Stimulated activated CD4-positive, alpha-beta T cell treated with anti-CD3 and anti-CD28 coated beads, Interleukin-12 subunit alpha, Interleukin-12 subunit beta, amount 100 ng/mL, for 24 hours (primary cell): Measurements from ENCODE around the gene MRPL9.
A peak's percentile ranks its signal among the peaks of the same experiment; 100 is the strongest.

Experiments used
- DNase-seq, 2 experiments: peaks; one replicate each; pipeline ENCODE4 v3.0.0-alpha.2; 2020; ENCODE audit warnings: low read depth in 2 of 2

MRPL9 gene

DNA sequence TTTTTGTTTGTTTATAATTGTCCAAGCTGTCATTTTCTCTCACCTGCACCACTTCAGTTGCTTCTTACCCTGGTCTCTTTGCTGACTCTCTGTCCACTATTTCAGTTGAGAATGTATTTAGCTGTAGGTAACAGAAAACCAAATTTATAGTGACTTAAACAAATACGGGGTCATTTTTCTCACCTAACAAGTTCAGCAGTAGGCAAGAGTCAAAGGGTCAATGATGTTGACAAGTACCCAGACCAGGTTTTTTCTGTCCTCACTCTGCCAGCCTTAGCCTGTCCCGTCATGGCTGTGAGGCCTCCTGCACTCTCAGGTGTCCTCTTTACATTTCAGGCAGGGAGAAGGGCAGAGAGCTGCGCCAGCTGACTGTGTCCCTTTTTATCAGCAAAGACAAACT is 30.2 kb downstream of the MRPL9 start:
- DNase-seq, result no peak

DNA sequence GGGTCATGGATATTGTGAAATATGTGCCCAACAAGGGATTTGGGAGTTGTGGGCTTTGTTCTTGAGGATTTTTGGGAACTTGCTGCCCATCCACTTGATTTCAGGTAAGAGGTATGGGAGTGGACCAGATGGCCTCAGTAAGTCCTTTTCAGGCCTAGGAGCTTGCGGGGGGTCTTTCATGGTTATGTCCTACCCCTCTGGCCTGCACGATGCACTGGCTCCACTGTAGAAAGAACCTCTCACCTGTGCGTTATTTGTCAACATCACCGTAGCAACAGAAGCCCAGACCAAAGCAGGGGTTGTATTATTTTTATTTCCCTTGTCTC is 33.4 kb downstream of the MRPL9 start:
- DNase-seq, result no peak

DNA sequence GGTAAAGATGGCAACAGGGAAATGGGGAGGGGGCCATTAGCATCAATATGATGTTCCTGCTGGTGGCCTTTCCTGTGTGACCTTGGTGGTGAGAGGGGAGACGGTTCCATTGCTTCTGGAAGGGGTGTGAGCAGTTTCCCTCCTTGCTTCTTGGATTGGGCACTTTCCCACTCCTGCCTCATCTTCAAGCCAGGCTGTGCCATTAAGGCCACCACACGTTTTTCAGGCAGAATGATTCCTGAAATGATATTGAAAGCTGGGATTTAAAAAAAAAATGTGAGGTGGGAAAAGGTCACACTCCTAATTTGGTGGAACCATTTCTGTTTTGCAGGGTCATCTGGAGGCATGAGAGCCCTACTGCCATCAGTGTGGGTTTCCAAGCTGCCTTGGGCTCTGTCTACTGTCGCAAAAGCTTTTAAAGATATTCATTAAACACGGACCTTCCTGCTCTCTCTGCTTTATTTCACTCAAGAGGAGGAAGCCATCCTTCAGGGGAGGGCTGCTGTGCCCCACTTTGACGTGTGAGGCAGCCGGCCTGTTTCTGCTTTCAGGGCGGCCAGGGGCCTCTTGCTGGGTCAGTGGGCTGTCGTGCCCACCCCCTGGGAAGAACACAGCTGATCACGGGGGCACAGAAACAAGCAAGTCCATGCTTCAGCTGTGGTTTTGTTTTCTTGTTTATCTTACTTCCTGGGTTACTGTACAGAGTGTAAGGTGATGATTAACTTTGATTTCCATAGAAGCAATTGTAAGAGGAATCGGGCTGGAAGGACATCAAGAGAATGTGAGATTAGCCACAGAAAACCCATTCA is 33.9 kb downstream of the MRPL9 start:
- no peak for DNase-seq

DNA sequence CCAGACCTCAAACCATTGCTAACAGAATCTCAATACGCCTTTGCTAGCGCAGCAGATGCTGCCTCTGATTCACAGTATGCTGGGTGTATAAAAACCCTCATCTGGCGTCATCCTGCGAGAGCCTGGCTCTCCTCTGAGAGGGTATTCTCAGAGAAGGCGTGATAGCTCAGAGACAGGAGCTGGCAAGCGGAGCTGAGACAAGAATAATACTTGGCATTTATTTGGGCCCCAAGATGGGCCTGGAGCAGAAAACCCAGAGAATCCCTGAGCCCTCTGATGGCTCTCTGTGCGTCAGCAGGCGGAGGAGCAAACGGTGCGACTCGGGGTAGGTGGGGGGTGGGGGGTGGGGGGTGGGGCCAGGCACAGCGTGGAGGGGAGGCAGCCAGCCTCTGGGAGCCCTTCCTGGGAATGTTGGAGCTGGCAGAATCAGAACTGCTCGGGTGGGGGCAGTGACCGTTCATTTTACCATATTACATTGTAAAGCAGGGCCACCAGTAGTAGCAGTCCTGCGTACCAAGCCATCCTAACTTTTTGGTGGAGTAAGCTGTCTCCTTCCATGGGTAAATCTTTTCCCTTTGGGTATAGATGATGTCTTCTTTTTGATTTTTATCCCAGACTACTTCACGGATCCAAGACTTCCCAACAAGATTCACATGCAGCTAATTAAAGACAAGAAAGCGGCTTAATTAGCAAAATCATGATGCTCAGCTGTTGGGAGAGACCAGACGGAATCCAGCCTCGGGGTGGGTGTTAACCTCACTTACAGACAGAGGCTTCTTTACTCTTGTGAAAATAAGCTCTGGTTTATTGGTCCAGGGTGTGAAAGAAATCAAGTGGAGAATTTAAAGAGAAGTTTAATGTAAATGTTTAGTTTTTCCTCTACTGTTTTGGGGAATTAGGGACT is 34.9 kb downstream of the MRPL9 start:
- DNase-seq, result no peak

DNA sequence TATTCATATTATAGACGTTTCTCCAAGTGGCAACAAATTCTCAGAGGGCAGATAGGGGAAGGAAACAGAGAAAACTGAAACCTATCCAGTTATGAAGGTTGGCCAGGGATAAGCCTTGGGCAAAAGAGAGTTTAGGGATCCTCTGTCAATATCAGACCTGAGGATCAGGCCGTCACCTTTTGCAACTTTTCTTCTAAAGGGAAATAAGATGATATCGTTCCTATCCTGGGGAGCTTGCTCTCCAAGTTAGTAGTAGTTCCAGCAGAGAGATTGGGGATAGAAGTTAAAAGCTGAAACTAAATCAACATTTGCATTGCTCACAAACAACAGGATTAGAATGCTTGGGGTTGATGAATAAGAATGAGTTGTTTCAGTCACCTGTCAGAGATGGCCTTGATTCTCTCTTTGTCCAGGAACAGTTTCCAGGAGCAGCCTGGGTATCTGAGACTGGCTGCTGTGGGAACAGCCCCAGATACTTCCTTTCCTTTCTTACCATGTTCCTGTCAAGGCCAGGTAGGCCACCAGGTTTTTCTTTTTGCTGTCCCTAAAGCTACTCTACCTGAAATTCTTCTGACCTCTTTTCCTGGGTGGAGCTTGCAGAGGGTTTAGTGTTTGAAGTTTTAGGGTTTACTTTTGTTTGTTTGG is 39.4 kb downstream of the MRPL9 start:
- DNase-seq, result no peak

DNA sequence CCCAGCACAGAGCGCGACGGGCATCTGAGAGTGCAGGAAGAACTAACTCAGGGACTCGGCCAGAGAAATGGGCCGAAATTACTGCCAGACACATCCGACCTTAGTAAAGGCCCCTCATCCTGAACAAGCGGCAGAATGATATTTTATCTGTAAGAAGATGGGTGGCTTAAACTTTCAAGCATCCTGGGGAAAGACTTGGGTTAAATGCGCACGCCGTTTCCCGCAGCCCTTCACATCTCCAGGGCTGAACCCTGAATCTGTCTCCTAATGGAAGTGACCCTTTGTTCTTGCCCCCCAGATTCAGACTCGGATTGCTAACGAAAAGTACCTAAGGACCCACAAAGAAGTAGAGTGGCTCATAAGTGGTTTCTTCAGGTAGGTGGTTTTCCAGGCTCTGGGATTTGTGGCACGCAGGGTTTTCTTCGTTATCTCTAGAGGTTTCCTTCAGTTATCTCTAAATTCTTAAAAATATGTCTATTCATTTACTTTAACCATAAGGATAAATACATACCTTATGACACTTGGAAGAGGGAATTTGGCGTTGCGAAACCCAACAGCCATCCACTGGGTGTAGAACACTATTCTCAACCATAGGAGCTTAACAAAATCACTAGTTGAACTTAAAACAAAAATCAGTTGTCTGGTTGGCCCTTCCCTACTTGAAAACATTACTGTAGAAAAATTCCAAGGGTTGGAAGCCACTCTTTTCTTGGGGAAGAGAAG is 41.3 kb downstream of the MRPL9 start:
- DNase-seq, result no peak

DNA sequence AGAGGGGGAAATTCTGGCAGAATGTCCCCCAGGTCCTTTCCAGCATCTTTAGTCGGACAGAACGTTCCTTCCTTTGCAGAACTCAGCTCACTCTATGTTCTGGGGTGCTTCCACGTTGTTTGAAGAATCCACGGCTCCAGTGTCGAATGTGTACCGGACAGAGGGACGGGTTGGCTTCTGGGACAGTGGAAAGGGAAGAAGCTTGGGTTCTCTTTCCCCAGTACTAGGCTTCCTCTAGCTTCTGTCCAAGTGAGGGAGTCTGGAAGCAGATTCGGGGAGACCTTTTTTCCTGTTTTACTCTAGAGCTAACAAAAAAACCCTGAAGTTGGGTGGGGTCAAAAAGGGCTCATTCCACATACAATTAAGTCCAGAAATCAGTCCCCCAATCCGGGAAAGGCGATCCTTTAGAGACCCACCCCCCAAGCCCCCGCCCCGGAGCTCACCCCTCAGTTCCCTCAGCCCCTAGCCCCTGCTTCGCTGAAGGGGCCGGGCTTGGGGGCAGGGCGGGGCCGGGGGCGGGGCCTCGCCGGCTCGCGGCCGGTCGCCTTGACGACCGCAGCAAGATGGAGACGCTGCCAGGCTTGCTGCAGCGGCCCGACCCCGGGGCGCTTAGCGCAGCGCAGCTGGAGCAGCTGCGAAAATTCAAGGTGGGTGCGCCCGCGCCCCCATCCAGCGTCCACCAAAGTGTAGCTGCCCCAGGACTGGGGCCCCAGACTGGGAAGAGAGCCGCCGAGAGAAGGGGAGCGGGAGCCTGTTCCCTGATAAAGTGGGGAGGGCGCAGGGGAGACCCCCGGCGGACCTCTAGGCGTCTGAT is 42.1 kb downstream of the MRPL9 start, which contains the start of gene RIIAD1:
Gene RIIAD1 (plus strand): TSS at position 549 of the 814 bp plus-strand sequence. CDS start 15 bp downstream, at position 564.
- DNase-seq, result peak; percentile 6 to 10

DNA sequence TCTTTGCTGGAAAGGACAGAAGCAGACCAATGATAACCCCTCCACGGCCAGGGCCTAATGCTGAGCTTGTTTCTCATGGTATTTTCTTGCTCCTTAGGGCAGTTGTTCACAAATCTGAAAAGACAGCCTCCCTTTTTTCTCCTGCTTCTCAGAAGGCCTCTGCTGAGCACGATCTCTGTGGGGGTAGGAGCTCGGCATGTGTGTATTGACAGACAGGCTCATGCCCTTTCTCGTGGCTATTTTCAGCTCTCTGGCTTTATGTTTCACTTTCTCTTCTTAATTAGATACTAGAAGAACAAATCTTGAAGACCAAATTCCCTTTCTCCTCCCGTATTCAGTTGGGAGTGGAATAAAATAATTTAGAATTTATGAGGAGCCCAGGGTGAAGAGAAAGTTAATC is 42.7 kb downstream of the MRPL9 start:
- no peak for DNase-seq

DNA sequence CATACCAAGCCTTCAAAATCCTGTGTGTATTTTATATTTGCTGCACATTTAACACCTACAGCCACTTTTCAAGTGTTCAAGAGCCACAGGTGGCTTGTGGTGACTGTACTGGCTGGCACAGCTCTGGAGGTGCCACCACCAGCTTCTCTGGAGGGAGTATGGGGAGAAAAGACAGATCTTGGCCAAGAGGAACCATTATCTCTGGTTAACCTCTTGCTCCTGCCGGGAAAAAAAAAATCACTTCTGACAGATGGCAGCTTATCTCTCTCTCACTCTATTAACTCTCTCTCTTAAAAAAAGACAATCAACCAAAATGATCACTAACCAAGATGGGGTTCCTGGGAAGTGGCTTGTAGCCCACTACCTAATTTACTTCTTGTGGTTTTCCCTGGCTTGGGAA is 43.2 kb downstream of the MRPL9 start:
- no peak for DNase-seq

DNA sequence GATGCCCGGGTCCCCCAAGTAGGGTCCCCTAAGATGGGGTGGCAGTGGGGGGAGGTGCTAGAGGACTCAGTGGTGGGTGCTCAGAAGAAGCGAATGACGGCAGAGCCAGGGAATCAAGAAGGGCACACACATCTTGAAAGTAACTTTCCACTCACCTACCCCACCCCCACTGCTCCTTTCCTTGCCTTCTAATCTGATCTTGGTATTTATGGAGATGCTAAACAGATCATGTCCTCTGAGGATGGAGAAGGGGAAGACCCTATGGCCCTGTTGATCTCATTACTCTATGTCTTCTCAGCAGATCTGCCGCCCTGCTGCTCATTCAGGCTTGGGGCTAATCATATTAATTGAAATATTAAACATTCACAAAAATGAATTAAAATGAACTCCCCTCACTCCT is 44.6 kb downstream of the MRPL9 start:
- DNase-seq, result no peak

DNA sequence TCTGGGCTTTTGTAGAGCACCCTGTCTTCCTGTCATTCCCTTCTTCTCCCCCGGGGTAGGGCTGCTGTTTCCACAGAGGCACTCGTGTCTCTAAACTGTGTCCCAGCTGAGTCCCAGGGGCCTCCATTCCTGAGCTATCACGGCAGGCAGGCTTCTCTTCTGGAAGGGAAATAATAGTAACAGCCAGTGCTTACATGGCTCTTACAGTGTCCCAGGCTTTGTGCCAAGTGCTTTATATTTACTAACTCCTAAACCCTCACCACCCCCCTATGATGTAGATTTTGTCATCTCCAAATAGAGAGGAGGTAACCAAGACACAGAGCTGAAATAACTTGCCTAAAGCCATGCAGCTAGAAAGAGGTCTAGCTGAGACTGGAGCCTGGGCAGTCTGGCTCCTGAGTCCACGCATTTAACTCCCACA is 45.3 kb downstream of the MRPL9 start:
- DNase-seq, result no peak

DNA sequence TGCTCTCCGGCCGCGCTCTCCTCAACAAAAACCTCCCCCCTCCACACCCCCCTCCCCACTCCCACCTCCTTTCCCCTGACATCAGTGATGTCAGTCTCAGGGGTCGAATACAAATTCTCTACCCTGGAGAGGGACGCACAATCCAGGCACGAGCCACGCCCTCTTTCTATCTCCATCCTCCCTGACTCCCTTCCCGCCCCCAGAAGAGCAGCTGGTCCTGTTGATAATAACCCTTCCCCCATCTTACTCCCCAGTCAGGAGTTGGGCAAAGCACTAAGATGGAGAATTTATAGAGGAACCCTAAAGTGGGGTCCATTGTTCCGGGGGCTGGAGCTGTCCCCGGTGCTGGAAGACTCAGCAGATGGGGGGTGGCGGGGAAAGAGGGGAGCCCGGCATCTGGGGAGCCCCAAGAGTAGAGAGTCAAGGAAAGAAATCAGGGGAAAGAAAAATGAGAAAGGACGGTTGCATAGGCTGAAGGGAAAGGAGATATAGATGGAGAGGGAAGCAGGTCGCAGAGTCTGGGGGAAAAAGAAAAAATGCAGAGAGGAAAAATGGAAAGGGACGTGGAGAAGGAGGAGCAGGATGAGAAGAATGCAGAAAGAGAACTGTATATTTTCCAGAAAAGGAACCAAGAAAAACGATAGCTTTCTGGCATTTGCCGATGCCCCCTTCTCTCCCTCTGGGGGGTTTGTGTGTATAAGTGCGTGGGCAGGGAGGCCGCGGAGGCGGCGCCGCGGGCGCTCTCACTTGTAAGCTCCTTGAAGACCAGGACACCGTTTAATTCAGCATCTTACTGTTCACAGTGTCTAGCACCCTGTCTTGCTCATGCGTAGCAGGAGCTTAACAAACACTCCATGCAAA is 46.3 kb downstream of the MRPL9 start, which contains the start of gene CELF3:
Gene CELF3 (minus strand): TSS at position 33 of the 861 bp plus-strand sequence. CDS start 783 bp downstream, outside the sequence.
- DNase-seq, result no peak

DNA sequence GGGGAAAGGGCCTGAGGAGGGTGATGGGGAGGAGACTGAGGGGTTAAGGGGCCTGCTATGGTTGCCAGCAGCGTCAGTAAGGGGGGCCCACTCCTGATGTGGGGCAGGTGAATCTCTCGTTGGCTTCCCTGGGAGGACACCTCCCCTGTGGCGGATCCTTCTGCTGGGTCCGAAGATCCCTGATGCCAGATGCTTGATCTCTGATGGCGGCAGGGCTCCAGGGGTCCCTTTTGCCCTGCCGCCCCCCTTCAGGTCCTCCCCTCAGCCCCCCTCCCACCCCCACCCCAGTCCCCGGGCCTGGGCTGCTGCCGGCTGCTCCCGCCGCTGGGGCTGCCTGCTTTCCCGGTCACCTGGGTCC is 46.9 kb downstream of the MRPL9 start:
- no peak for DNase-seq

DNA sequence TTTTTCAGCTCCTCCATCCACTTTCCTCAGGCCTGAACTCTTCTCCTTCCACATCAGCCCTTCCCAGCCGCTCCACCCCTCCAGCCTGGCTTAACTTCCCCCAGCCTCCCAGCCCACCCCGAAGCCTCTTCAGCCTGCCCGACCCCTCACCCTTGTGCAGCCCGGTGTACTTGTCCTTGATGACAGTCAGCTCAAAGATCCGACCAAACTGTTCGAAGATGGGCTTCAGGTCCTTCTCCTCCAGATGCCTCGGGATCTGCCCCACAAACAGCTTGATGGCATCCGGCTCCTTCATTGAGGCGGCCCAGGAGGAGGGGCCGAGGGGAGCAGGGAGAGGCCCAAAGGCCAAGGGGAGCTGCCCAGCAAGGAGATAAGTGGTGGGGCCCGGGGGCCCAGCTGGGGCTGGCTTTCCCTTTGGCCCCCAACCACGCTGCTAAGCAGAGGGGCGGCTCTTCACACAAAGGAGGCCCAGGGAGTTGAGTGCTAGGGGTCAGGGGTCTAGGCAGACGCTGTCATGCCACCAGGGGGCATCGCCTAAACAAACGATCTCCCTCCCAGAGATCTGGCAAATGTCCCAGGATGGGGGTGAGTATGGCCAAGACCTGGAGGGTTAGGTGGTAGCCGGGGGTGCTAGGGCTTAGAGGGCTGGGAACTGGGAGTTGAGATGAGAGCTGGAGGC is 47.4 kb downstream of the MRPL9 start:
- DNase-seq, result no peak

DNA sequence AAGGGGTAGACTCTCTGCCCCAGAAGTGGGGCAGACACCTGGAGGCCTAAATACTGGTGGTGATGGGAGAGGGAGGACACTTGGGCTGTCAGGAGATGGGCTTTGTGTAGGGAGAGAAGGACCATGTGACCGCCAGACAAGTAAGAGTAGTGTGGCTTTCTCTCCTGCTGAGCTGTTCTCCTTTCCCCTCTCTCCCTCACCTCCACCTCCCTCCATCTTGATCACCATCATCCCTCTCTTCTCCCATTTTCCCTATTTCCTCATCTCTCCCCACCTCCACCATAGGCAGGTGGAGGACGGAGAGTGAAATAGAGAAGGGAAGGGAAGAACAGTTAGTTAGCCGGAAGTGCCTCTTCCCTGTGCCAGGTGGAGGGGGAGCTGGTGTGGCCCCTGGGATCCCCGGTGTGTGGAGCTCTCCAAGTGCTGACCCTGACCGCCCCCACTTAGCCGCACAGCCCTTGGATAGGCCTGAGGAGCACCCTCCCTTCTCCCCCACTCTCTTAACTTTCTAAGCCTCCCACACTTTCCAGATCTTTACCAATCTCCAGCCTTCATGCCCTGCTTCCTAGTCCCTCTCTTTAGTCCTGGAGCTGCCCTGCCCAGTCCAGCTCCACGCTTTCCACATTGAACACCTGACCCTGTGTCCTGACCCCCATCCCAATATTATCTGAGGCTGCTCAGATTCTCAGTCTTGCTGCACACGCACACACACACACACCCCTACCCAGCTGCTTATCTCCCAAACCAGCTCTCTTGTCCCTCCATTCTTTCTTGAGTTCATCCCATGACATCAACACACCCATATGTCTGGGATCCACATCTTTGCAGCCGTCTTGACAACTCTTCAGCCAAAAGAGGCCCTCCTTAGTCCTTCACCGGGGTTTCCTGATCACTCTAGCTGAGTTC is 48.2 kb downstream of the MRPL9 start:
- DNase-seq, result no peak

DNA sequence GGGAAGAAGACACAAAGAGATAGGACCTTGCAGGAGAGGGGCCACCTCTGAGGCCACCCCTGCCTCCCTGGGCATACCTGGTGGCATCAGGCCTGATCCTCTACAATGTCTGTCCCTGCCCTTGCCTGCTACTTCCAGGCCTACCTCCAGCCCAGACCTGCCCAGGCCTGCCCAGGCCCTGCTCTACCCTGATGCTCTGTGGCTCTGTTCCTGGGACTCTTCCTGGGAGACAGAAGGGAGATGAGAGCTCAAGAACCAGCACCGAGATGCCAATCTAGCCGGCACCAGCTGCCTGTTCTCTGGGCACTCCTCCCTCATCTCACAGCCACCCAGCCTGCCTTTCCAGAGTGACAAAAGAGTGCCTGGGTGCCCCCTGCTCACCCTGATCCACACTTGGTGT is 49.4 kb downstream of the MRPL9 start:
- DNase-seq, result no peak

DNA sequence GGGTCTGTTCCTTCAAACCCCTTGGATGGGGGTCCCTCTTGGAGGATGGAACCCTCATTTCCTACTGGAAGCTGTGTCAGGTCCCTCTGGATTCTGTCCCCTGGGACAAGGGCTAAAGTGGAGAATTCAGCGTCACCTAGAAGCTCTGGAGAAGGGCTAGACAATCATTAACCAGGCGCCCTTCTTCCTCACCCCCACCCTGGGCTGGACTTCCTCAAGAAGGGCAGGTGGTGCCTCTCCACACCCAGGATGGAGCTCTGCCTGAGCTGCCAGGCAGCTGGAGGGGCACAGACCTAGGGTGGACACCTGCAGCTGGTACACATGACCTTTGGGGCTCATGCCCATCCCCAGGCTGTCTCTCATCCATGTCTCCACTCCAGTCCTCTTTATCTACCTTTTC is 50.3 kb downstream of the MRPL9 start:
- no peak for DNase-seq

DNA sequence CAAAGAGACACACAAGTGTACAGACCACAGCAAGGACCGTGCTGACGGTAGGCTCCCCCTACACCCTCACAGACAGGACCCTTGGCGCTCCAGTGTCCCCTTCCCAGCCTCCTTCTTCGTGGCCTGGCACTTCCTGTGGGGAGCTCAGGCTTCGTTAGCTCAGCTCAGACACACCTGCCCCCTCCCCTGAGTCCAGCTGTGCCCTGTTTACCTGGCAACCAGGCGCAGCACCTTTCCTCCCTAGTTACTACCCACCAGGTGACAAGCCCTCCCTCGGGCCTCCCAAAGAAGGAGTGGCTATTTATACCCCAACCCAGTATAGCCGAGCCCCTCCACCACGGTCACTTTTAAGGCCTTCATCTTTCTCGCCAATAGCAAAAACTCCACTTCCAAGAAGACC is 51.3 kb downstream of the MRPL9 start:
- no peak for DNase-seq
